Measurements from ENCODE around the gene PIP5K1C.
A peak's percentile ranks its signal among the peaks of the same experiment; 100 is the strongest.

The PIP5K1C gene

DNA sequence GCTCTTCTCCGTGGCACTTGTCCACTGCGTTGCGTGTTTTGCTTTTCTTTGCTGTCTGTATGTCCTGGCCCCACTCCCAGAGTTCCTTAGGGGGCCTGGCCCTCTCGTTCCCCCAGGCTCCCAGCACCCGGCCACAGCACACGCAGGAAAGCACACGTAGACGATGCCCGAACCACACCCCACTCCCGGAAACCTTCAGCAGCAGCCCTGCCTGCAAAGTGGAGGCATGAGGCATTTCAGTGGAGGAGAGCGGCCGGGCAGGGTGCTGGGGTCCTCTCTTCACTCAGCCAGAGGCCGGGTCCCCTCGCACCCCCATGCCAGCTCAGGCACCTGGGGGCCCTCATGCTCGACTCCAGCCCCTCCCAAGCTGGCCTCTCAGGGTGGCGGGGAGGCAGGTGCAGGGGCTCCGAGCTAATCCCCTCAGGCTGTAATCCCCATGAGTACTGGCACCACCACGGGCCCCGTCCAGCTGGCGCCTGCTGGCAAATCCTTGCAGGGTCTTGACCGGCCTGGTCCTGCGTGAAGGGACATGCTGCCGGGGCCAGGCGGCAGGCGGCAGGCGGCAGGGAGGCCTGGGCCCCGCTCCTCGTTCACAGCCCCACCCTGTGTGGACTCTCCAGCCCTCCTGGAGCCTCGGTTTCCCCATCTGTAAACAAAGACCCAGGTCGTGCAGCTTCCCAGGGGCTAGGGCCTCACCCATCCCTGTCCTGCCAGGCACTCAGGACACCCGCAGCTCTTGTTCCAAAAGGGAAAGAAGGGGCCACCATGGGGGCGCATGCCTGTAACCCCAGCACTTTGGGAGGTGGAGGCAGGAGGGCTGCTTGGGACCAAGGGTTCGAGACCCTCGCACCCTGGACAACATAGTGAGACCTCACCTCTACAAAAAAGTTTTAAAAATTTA is 7.0 kb downstream of the PIP5K1C start:
- DNase-seq (ENCODE audit: low read depth), result no peak

DNA sequence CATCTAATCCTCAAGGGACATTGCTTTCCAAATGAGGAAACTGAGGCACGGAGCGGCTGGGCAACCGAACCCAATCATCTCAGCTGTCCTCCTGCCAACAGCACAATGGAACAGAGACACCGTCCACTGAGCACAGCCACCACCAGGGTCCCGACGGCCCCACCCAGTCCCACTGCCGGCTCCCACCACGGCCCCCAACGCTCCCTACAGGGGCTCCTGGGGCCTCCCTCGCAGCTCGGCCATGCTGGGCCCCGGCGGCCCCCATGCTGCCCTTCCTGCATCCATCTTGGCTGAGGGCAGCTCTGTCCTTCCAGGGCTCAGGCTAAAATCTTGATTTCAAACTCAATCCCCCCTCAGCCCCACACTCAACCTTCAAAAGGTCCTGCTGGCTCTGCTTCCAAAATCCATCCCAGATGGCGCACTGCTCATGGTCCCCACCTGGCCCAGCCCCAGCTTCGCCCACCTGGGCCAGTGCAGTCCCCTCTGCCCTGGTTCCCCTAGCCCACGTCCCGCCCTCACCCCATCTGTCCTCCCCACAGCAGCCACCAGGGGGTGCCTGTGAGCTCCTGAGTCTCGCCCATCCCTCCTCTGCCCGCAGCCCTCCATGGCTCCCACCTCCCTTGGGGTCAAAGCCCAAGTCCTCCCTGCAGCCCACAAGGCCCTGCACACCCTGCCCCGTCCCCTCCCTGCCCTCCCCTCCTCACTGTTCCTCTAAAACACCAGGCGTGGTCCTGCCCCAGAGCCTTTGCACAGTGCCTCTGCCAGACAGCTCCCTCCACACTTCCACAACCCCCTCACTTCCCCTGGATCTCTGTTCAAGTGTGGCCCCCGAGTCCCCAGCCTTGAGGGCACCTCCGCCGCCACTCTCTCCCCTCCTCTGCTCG is 7.9 kb downstream of the PIP5K1C start:
- no peak for DNase-seq (ENCODE audit: low read depth)

DNA sequence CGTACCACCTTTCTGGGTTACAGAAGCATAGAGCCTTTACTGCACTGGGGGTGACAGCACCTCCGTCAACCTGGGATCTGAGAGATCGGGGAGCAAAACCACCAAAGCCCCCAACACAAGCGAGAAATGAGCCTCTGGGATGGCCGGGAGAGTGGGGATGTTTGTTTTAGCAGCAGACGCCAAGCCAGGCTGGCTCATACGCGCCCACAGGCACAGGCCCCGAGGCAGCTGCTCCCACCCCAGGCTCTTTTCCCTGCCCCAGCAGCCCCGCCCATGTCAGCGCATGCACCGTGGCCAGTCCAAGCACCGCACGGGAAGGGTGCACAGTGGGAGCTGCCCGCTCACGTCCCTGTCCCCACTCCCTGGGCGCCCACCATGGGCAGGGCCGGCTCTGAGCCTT is 8.5 kb downstream of the PIP5K1C start:
- no peak for DNase-seq (ENCODE audit: low read depth)

DNA sequence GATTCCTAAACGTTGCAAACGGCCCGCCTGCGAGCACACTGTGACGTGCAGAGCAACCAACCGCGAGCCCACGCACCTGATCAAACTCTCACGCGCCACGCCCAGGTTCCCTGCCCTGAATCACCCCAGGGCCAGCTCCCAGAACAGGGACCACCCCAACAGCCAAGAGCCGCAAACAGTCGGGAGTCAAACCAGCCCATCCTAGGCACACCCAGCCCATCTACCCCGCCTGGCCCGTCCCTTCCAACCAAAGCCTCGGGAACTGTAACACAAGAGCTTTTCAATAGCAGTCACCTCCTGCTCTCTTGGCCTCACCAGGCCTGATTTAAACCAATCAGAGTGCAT is 8.9 kb downstream of the PIP5K1C start:
- DNase-seq (ENCODE audit: low read depth), result no peak

DNA sequence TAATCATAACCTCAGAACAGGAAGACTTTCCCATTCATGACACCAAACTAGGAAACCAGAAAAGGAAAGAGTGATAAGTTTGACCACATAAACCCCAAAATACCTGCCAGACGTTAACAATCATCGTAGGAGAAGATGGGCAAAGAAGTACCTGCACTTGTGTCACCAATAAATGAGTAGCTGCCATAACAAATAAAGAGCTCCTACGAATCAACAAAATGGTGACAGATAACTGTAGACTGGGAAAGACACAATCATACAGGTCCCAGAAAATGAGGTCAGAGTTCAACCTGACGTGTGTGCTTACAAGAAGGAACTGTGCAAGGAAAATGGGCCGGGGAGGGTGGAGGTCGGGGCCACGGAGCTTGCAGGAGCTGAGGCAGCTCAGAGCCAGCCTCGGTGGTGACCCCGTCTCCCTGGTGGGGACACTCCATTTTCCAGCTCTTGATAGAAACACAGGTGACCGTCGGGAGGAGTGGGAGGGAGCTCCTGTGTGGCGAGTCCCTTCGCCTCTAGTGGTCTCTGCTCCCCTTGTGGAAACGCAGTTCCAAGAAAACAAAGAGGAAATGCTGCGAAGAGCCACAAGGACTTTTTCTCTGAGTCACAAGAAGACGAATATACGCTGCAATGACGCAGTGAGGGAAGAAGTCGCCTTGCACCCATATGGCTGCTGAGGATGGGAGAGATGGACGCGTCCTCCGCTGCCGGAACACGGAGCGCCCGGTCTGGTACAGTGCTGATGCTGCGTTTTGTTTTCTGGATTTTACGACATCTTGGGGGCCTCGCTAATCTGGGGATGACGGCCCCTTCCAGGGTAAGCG is 9.5 kb downstream of the PIP5K1C start:
- no peak for DNase-seq (ENCODE audit: low read depth)

DNA sequence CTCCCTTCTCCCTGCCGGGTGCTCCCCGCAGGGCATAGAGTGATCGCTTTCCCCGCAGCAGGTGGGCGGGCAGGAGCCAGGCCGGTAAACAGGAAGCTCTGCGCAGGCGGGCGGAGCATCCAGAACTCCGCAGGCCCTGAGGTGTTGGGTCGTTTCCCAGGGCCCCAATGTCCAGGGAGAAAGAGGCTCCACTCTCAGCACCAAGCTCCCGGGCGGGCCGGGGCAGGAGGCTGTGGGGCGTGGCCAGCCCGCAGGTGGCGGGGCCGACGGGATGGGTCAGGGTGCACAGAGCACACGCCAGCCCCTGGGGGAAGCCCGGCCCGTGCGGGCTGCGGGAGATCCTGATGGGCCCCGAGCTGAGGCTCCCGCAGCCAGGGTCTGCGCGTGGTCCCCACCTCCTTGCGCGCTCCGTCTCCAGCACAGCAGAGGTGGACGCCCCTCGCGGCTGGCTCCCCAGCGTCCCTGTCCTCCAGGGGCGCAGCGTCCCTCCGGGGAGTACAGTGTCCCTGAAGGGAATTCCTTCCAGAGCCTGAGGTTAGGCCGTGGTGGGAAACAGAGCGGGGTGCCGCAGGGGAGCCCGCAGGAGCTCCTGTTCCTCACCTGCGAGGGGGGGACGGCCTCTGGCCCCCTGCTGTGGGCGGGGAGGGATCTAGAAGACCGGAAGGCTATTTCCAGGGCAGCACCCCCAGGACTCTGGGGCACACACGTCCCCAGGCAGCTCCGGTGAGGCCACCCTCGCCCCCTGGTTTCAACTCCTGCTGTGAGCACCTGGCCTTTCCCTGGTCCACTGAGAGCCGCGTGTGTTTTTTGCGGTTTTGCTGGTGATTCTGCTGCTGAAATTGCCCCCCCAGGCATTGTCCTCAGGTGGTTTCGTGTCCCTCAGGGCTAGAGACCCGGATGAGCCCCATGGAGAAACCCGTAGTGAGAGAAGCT is 12.2 kb downstream of the PIP5K1C start:
- DNase-seq (ENCODE audit: low read depth), result no peak

DNA sequence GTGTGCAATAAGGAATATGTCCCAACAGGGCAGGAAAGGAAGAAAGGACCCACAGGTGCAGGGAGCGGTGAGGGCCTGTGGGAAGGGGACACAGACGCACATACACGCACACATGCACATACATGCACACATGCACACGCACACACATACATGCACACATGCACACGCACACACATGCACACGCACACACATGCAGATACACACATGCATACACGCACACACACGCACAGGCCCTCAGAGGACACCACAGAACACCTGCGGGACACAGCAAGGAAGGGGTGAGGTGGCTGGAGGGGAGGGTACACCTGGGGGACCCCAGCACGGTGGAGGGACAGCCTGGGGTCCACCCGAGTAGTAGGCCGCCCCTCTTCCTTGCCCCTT is 12.9 kb downstream of the PIP5K1C start:
- no peak for DNase-seq (ENCODE audit: low read depth)

DNA sequence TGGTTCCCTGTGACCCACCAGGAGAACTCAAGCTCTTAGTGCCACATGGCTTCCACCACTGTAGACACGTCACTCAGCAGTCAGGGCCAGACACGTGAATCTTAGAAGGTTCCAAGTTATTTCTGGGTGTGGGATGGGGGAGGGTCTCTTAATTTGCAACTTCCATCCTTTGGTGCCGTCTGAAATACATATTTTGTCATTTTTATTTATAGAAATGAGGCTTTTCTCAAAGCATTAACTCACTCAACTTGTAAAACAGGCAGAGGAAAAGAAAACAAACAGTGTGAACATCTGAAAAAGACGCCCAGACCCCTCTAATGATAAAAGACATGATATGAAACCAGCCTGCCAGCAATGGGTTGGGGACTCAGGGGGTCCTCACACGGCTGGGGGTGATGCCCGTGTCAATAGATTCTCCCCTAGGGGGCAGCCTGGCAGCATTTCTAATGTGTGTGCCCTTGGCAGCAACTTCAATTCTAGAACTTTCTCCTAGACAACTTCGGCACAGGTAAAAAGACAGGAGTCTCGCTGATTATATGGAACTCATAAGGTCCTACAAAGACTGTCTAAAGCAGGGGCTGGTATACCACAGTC is 15.4 kb downstream of the PIP5K1C start:
- DNase-seq (ENCODE audit: low read depth), result no peak

DNA sequence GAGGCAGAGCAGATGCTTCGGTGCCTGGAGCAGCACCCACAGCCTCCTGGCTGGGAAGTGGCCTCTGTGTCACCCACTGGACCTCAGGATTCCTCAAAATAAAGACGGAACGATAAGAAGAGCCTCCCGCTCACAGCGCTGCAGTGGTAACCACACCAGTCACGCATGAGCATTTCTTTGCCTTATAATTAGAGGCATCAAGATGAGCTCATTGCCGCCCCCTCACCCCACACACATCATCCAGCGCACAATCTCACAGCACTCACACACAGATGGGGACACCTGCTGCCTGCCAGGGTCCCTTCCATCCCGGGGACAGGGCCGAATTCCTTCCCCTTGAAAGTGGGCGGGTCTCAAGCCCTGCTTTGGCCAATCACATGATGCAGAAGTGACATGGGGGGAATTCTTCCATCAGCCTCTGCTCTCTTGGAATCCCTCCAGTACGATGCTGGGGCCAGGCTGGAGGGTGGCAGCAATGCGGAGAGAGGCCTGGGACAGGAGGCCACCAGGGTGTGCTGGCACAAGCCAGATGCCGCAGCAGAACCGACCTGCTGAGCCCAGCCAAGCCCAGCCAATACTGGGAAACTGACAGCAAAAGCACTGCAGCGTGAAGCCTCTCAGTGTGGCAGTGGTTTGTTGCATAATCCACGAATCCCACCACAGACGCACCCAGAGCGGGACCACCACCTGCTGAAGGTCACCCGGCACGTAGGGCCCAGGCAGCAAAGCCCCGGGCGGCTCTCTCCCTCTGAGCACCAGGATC is 16.0 kb downstream of the PIP5K1C start:
- no peak for DNase-seq (ENCODE audit: low read depth)

DNA sequence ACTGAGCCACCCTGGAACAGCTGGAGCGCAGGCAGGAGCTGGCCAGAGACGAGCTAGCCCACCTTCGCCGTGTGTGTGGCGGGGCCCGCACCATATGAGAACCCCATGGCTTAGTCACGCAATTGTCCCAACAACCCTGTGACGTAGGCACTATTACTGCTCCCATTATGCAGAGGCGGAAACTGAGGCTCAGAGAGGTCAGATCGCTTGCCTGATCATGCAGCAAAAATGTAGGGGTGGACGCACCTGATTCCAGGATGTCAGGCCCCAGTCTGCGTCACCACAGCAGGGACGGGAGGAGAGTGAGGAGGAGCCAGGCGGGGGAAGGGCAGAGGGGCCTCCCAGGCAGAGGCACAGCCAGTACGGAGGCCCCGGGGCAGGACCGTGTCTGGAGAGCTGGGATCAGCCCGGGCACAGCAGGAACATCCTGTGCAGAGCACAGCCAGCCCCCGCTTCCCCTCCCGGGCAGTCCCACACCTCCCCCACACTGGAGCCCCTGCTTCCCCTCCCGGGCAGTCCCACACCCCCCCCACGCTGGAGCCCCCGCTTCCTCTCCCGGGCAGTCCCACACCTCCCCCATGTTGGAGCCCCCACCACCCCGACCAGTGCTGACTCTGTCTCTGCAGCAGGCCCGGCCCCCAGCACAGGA is 16.7 kb downstream of the PIP5K1C start:
- DNase-seq (ENCODE audit: low read depth), result no peak

DNA sequence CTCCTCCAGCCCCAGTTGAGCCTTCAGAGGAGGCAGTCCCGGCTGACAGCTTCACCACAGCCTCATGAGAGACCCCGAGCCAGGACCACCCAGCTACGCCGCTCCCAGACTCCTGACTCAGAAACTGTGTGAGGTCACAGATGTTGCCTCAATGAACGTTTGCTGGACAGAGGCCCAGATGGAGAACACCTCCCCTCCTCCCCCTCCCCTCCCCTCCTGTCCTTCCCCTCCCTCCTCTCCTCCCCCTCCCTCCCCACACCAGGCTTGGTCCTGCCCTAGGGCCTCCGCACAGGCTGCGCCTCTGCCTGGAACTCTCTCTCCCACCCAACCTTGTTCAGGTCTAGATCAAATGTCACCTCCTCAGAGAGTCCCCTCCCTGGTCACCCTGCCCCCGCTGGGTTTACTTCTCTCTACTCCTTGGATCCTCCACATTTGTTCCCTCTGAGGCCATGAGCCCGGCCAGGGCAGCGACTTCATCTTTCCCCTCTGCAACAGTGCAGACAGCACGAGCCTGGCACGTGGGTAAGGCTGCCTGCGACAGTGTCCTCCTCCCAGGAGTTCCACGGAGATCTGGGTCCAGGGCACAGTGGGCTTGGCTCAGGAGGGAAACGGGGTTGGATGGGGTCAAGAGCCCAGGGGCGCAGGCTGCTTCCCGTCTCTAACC is 17.4 kb downstream of the PIP5K1C start:
- DNase-seq (ENCODE audit: low read depth), result peak; percentile 35

DNA sequence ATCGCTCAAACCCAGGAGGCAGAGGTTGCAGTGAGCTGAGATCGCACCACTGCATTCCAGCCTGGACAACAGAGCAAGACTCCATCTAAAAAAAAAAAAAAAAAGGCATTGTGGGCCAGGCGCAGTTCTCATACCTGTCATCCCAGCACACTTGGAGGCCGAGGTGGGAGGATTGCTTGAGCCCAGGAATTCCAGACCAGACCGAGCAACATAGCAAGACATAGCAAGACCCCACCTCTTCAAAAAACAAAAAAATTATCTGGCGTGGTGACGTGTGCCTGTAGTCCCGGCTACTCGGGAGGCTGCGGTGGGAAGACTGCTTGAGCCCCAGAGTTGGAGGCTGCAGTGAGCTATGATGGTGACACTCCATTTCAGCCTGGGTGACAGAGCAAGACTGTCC is 18.0 kb downstream of the PIP5K1C start:
- no peak for DNase-seq (ENCODE audit: low read depth)

DNA sequence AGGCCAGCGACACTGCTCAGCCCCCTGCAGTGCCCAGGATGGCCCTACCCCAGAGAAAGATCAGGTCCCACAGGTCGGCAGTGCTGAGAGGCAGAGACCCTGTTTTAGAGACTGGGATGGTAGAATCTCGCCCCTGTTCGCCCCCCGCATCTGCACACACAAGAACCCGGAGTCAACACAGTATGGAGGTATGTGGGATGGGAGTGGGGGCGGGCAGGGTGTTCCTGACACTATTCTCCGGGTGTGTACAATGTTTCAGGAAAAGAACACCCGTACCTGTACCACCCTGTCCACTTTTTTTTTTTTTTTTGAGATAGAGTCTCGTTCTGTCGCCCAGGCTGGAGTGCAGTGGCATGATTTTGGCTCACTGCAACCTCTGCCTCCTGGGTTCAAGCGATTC is 19.3 kb downstream of the PIP5K1C start:
- no peak for DNase-seq (ENCODE audit: low read depth)

DNA sequence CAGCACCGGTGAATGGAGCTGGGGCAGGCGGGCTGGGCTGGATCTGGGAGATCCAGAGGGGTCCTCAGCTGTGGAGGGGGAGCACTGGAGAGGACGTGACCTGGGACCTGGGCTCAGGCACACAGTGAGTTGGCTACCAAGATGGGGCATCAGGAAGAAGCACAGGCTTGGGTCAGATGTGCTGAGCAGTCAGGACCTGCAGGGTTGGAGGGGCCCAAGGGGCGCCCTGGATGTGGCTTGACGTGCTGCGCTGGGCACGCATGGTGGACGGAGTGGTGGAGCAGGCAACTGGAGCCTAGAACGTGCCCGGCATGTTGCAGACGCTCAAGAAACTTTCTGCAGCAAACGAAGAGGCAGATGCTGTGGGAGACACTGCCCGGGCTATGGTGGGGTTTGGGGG is 20.7 kb downstream of the PIP5K1C start:
- DNase-seq (ENCODE audit: low read depth), result no peak

DNA sequence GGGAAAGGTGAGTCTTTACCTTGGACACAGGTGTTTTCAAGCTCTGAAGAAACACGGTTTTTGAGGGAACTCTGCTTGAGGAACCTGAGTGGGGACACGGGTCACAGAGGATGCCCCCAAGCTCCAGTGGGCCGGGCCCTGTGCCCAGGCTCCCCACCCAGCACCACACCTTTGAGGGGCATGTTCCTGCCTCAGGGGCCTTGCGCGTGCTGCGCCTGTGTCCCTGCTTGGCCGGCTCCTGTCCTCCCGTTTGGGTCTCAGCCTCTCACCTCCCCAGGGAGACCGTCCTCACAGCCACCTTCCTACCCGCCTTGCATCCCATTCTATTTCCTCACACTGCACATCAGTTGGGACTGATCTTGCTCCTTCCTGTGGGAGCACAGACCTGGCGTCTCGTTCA is 21.1 kb downstream of the PIP5K1C start:
- no peak for DNase-seq (ENCODE audit: low read depth)

DNA sequence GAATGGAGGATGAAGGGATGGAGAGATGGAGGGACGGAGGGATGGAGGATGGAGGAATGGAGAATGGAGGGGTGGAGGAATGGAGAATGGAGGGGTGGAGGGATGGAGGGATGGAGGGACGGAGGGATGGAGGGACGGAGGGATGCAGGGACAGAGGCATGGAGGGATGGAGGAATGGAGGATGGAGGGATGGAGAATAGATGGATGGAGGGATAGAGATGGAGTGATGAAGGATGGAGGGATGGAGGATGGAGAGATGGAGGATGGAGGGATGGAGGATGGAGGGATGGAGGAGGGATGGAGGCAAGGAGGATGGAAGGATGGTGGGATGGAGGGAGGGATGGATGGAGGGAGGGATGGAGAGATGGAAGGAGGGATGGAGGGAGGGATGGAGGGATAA is 22.1 kb downstream of the PIP5K1C start:
- no peak for DNase-seq (ENCODE audit: low read depth)

DNA sequence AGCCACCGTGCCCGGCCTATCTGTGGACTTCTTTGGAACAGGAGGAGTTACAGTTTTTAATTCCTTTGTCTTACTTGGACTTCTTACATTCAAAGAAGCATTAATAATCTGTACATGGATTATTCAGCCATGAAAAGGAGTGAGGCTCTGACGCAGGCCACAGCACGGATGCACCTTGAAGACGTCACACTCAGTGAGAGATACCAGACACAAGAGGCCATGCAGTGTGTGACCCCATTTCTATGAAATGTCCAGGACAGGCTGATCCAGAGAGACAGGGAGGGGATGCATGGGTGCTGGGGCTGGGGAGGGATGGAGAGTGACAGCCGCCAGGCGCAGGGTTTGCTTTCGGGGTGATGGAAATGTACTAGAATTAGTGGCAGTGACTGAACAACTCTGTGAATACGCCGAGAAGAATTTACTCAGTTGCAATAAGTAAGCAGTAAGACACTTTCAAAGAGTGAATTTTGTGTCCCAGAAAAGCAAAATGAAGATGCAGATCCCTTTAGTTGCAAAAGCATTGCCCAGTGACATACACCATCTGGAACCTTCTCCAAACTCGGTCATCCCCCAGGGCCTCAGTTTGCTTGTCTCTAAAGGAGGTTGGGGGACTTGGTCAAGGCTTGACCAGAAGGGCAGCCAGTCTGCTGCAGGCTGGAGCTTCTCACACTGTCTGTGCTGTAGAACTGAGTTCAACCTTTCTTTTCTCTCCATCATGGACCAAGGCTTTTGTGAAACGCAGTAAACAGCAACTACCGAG is 25.3 kb downstream of the PIP5K1C start:
- DNase-seq (ENCODE audit: low read depth), result no peak

All from fibroblast of the conjunctiva (primary cell).